Fibroblast of upper back skin (primary cell): ENCODE results near the gene TRIB2.

Source experiments
- DNase-seq: peaks from one replicate; pipeline ENCODE4 v3.0.0-alpha.2; 2013

The TRIB2 gene

GRCh38 chr2:12701786-12702167 is 15.0 kb upstream of the TRIB2 start:
- DNase-seq: no peak

- peak; percentile 92 for DNase-seq
These were observed 14.3 kb upstream of the TRIB2 start for GRCh38 chr2:12702168-12703121.

GRCh38 chr2:12704378-12704777 is 12.4 kb upstream of the TRIB2 start:
- no peak for DNase-seq

GRCh38 chr2:12705230-12705629 is 11.5 kb upstream of the TRIB2 start:
- DNase-seq: no peak

- no peak for DNase-seq
These were observed 11.0 kb upstream of the TRIB2 start for GRCh38 chr2:12705742-12706141.

GRCh38 chr2:12708508-12709206 is 8.1 kb upstream of the TRIB2 start:
- DNase-seq: no peak

- DNase-seq: no peak
These were observed 7.6 kb upstream of the TRIB2 start for GRCh38 chr2:12709207-12709522.

GRCh38 chr2:12710301-12710700 is 6.4 kb upstream of the TRIB2 start:
- DNase-seq: no peak

GRCh38 chr2:12711339-12711738 is 5.4 kb upstream of the TRIB2 start:
- DNase-seq: no peak

- DNase-seq: no peak
These were observed 3.9 kb upstream of the TRIB2 start for GRCh38 chr2:12712881-12713280.

GRCh38 chr2:12714391-12715221 is 2.1 kb upstream of the TRIB2 start:
- DNase-seq: peak; percentile 55

GRCh38 chr2:12715258-12716031 is 1.3 kb upstream of the TRIB2 start:
- no peak for DNase-seq

GRCh38 chr2:12716032-12716281 is 779 bp upstream of the TRIB2 start:
- DNase-seq: peak; percentile 73

GRCh38 chr2:12717191-12718014 is 667 bp downstream of the TRIB2 start:
- peak; percentile 51 for DNase-seq

GRCh38 chr2:12718015-12718671 is 1.4 kb downstream of the TRIB2 start:
- DNase-seq: no peak

GRCh38 chr2:12718711-12719399 is 2.1 kb downstream of the TRIB2 start:
- DNase-seq: no peak

GRCh38 chr2:12719400-12720277 is 2.9 kb downstream of the TRIB2 start:
- DNase-seq: peak; percentile 85

GRCh38 chr2:12720278-12720620 is 3.5 kb downstream of the TRIB2 start:
- DNase-seq: no peak

- DNase-seq: no peak
These were observed 4.1 kb downstream of the TRIB2 start for GRCh38 chr2:12720754-12721378.
